IMR-90 (cell line): ENCODE results near the gene NACC2.

Source experiments
- CEBPB ChIP-seq: IDR thresholded peaks from 2 replicates; pipeline ENCODE4 v1.6.1; 2012; ENCODE audit warnings: low read depth, low read length, improper control_type of control experiment
- CHD1 ChIP-seq: IDR thresholded peaks from 2 replicates; pipeline ENCODE4 v1.6.1; 2012; ENCODE audit warnings: low read depth, low read length, improper control_type of control experiment
- CTCF ChIP-seq: conservative IDR thresholded peaks from 2 replicates; pipeline ENCODE4 v1.5.1; 2012; ENCODE audit warnings: mild to moderate bottlenecking, low read depth, low read length, improper control_type of control experiment
- FOS ChIP-seq: fragments of 150-350 bp; IDR thresholded peaks from 2 replicates; pipeline ENCODE4 v1.6.1; 2016; ENCODE audit warnings: low read depth, low read length
- MAFK ChIP-seq: IDR thresholded peaks from 2 replicates; pipeline ENCODE4 v1.6.1; 2012; ENCODE audit warnings: low read depth, low read length, improper control_type of control experiment
- MAZ ChIP-seq: IDR thresholded peaks from 2 replicates; pipeline ENCODE4 v1.6.1; 2012; ENCODE audit warnings: low read depth, mild to moderate bottlenecking, low read length, improper control_type of control experiment, moderate library complexity, borderline replicate concordance
- MXI1 ChIP-seq: IDR thresholded peaks from 2 replicates; pipeline ENCODE4 v1.6.1; 2012; ENCODE audit warnings: low read depth, mild to moderate bottlenecking, low read length, moderate library complexity, borderline replicate concordance
- POLR2A ChIP-seq: IDR thresholded peaks from 2 replicates; pipeline ENCODE4 v1.6.1; 2012; ENCODE audit warnings: mild to moderate bottlenecking, low read depth, low read length
- RCOR1 ChIP-seq: IDR thresholded peaks from 2 replicates; pipeline ENCODE4 v1.6.1; 2012; ENCODE audit warnings: mild to moderate bottlenecking, low read length, improper control_type of control experiment; ENCODE audit not compliant: insufficient replicate concordance
- RFX5 ChIP-seq: IDR thresholded peaks from 2 replicates; pipeline ENCODE4 v1.8.0; 2012; ENCODE audit warnings: low read depth, mild to moderate bottlenecking, low read length, moderate library complexity
- SMC3 ChIP-seq: fragments of 150-350 bp; IDR thresholded peaks from 2 replicates; pipeline ENCODE4 v1.6.1; 2016; ENCODE audit warnings: low read depth, mild to moderate bottlenecking, antibody characterized with exemption, low read length, moderate library complexity
- USF2 ChIP-seq: fragments of 150-350 bp; IDR thresholded peaks from 2 replicates; pipeline ENCODE4 v1.6.1; 2017; ENCODE audit warnings: mild to moderate bottlenecking, antibody characterized with exemption, low read length, low read depth
- TF ChIP-seq, protein P1 (sequence below): fragments of 150-350 bp; IDR thresholded peaks from 2 replicates; pipeline ENCODE4 v1.6.1; 2016; ENCODE audit warnings: low read depth, mild to moderate bottlenecking, low read length, moderate library complexity, borderline replicate concordance

GRCh38 chr9:135968601-135969000, 126.5 kb downstream of the NACC2 start:
- no peak for TF ChIP-seq POLR2A
- TF ChIP-seq CTCF: no peak
- no peak for TF ChIP-seq SMC3
- TF ChIP-seq RFX5: no peak
- TF ChIP-seq, protein P1, sequence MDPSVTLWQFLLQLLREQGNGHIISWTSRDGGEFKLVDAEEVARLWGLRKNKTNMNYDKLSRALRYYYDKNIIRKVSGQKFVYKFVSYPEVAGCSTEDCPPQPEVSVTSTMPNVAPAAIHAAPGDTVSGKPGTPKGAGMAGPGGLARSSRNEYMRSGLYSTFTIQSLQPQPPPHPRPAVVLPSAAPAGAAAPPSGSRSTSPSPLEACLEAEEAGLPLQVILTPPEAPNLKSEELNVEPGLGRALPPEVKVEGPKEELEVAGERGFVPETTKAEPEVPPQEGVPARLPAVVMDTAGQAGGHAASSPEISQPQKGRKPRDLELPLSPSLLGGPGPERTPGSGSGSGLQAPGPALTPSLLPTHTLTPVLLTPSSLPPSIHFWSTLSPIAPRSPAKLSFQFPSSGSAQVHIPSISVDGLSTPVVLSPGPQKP: no peak
- no peak for TF ChIP-seq FOS
- no peak for TF ChIP-seq RCOR1
- no peak for TF ChIP-seq MXI1
- TF ChIP-seq USF2: no peak
- TF ChIP-seq MAFK: no peak
- TF ChIP-seq MAZ: no peak
- TF ChIP-seq CEBPB: peak; percentile 23; the same call in 1 of the 2 replicates
- TF ChIP-seq CHD1: no peak
